ENCODE results near the gene DOK7.
"Not testable (repeated sequence)": the region's sequence is repeated elsewhere in the genome, so short reads cannot be mapped to it uniquely, and the experiment has no call there.

Gene DOK7

DNA sequence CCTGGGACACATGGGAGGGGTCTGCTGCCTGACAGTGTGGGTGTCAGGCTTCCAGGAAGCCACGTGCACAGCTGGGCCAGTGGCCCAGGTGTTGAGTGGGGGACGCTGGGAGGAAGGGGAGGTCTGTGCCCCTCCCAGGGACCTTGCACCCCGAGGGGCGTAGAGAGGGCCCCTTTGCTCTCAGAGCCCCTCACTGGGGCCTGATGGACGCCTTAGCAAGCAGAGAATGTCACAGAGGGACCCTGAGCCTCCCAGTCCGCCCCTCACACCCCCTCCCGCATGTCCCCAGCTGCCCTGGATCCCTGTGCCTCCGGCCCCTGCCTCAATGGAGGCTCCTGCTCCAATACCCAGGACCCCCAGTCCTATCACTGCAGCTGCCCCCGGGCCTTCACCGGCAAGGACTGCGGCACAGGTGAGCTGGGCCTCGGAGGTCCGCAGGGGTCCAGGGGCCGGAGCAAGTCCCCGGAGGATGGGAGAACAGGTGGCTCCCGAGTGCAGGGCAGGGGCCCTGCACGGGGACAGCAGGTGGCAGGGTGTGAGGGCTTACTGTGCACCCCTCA lies 19.3 kb upstream of the DOK7 start:
- DNase-seq = no peak

DNA sequence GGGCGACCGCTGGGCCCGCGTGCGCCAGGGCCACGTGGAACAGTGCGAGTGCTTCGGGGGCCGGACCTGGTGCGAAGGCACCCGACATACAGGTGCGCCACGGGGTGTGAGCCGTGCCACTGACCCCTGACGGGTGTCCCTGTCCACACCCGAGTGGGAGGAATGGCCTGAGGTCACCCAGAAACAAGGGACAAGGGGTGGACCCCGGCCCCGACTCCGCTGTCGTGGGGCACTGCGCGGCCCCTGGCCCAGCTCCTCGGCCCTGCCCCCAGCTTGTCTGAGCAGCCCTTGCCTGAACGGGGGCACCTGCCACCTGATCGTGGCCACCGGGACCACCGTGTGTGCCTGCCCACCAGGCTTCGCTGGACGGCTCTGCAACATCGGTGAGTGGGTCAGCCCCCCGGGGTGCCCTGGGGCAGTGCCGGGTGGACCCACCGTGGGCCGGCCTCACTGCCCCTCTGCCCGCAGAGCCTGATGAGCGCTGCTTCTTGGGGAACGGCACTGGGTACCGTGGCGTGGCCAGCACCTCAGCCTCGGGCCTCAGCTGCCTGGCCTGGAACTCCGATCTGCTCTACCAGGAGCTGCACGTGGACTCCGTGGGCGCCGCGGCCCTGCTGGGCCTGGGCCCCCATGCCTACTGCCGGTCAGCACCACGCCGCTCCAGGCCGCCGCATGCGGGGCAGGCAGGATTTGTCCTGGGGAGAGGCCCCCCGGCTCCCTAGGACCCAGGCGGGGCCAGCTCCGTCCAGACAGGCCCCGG lies 18.6 kb upstream of the DOK7 start:
- DNase-seq = no peak

DNA sequence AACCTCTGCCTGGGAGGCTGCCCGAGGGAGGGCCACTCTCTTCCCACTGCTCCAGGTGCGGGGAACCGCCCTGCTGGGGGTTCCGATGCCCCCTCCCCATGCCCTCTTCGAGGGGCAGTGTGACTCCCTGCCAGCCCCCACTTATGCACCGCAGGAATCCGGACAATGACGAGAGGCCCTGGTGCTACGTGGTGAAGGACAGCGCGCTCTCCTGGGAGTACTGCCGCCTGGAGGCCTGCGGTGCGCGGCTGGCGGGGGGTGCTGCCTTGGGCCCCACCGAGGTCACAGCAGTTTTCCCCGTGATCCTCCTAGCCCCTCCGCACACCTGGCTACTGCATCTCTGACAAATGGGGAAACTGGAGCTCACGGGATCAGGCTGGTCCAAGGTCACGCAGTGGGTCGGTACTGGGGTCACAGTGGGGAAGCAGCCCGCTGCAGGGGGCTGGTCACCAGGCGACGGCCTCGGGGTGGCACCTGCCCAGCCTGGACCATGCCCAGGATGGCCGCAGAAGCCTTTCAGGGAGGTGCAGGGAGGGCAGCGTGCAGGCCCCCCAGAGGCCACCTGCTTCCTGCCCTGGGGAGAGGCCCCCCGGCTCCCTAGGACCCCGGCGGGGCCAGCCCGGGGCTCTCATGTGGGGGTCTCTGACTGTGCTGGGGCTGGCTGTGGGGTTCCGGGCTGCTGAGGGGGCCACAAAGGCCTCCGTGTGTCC lies 17.8 kb upstream of the DOK7 start:
- DNase-seq = no peak

DNA sequence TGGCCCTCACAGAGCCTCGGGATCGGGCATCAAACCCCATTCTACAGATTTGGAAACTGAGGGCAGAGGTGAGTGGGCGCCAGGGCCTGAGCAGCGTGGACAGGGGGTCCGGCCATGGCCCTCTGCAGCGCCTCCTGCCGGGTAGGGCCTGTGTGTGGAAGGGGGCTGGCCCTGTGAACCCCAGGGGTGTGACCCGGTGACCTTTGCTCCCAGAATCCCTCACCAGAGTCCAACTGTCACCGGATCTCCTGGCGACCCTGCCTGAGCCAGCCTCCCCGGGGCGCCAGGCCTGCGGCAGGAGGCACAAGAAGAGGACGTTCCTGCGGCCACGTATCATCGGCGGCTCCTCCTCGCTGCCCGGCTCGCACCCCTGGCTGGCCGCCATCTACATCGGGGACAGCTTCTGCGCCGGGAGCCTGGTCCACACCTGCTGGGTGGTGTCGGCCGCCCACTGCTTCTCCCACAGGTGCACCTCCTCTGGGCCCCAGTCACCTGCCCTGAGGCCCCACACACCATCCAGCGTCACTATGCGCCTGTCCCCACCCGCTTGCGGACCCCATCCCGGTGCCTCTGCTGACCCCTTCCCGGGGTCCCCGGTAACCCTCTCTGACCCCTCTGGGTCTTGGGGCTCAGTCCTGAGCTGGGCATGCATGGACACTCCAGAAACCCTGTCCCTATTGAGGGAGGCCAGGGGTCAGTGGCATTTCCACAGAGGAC lies 17.1 kb upstream of the DOK7 start:
- DNase-seq = no peak

DNA sequence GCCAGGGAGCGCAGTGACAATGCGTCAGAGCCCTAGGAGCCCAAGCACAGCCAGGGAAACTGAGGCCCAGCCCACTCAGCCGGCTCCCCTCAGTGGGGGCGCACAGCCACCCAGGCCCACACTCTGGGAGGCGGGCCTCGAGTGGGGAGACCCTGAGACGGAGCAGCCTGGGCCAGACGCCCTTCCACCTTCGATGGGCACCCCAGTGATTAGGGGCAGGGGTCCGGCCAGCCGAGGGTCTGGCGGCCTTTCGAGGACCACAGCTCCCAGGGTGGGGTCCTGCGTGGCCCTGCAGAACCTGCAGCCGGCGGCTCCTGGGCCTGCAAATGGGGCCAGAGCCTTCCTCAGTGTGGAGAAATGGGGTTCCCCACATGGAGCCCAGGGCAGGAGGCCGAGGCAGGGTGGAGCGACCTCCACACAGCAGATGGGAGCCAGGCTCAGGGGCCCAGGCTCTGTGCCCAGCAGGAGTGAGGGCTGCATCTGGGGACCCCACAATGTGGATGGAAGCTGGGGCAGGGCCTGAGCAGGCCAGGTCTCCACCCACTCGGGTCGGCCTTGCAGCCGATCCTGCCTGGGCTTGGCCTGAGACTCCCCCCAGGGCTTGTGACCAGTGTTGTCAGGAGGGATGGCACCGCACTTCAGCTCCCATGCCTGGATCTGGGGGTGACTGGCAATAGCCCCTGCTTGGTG lies 16.3 kb upstream of the DOK7 start:
- no peak for DNase-seq

DNA sequence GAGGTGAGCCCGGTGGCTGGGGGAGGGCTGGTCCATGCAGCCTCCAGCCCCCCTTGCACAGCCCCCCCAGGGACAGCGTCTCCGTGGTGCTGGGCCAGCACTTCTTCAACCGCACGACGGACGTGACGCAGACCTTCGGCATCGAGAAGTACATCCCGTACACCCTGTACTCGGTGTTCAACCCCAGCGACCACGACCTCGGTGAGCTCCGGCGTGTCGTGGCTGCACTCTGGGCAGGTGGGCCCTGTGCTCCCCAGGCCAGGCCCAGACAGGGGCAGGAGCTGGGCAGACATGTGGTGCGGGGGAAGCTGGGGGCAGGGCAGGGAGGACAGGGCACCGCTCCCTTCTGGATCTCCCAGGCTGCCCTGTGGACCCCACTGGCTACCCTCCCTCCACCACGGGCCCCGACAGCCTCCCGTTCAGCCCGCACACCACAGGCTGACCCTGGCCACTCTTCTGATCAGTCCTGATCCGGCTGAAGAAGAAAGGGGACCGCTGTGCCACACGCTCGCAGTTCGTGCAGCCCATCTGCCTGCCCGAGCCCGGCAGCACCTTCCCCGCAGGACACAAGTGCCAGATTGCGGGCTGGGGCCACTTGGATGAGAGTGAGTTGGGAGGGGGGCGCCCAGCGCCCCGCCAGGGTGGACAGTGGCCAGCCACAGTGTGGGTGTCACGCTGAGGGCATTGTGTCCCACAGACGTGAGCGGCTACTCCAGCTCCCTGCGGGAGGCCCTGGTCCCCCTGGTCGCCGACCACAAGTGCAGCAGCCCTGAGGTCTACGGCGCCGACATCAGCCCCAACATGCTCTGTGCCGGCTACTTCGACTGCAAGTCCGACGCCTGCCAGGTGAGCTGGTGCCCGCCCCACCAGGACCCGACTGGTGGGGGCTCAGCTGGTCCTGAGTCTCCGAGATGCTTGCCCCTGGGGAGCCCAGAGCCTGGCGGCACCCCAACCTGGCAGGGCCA lies 15.4 kb upstream of the DOK7 start:
- no peak for DNase-seq

DNA sequence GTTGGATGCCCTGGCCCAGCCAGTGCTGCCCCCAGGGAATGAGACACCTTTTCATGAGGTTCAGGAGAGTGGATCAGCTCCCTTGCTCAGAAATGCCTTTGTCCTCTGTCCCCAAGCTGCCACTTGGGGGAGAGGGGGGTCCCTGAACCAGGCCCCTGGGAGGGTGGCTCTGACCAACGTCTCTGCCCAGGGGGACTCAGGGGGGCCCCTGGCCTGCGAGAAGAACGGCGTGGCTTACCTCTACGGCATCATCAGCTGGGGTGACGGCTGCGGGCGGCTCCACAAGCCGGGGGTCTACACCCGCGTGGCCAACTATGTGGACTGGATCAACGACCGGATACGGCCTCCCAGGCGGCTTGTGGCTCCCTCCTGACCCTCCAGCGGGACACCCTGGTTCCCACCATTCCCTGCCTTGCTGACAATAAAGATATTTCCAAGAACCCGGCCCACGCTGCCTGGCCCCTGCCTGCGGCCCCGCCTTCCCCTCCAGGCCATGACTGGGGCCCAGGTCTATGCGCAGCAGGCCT lies 14.0 kb upstream of the DOK7 start:
- DNase-seq = no peak

DNA sequence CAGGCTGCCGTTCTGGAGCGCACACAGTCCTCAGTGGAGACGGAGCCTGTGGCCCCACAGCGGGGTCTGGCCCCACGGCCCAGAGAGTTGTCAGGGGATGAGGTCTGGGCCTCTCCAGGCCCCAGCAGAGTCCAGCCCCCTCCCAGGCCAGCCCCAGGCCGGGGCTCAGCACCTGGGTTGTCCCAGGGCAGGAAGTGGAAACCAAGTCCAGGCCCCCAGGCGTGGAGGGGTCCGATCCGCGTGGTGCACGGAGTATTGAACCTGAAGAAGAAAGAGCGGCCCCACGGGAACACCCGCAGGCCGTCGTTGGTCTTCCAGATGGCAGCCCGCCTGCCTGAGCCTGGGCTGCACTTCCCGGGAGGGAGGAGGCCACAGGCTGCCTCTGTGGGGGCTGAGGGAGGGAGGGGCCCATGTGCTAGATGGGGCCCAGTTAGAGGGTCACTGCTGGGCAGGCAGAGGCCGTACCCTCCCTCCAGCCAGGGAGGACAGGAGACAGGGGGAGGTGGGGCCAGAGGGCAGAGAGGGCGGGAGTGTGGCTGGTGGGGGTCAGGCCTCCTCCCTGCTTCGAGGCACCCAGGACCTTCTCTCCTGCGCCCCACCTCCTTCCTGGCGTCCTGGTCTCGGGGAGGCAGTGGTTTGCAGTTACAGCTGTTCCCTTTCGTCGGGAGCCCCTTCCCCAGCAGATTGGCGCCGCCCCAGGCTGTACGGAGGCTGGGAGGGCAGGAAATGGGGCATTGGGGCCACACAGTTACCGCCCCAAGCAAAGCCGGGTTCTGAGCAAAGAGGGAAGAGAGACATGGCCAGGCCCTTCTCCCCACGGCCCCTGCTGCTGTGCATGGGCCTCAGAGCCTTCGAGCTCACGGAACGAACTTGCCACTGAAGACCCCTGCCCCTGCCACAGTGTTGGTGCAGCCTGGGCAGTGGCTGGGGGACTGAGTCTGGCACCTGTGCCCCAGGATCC lies 13.3 kb upstream of the DOK7 start:
- DNase-seq = no peak

DNA sequence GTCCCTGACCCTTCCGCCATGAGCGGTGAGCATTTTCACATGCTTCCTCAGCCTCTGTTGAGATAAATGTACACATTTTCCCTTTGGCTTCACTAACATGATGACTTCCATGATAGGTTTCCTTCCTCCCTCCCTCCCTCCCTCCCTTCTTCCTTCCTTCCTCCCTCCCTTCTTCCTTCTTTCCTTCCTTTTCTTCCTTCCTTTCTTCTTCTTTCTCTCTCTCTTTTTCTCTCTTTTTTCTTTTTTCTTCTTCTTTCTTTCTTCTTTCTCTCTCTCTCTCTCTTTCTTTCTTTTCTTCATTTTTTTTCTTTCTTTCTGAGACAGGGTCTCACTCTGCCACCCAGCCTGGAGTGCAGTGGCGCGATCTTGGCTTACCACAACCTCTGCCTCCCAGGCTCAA lies 12.5 kb upstream of the DOK7 start:
- DNase-seq = no peak

DNA sequence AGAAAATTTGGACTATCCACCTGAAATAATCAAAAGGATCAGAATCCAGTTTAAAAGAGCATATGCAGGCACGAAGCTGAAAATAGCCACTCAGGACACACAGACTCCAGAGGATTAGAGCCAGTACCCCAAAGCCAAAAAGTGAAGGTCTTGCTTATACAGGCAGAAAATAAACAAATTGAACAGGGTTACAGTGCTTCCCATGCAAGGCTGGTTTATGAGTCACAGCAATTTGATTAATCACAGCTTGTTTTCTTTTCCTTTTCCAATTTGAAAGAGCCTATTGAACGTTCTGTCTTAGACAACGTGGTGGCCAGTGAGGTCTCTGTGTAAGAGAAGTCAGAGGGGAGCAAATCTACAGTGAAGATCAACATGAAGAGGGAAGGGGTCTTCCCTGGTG lies 11.2 kb upstream of the DOK7 start:
- DNase-seq = no peak

DNA sequence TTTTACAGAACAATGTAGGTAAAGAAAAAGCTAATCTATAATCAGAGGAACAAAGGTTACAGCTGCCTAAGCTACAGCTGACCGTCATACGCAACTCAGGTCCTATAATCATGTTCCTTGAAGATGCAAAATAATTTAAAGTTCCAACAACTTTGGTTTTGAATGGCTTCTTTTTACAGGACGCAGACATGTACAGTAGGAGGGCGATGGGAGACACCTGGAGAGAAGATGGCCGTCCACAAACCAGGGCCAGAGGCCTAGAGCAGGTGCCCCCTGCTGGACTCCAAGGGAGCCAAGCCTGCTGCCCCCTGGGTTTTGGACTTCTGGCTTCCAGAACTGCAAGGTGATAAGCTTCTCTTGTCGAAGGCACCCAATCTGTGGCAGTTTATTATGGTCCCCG lies 10.7 kb upstream of the DOK7 start:
- no peak for DNase-seq

DNA sequence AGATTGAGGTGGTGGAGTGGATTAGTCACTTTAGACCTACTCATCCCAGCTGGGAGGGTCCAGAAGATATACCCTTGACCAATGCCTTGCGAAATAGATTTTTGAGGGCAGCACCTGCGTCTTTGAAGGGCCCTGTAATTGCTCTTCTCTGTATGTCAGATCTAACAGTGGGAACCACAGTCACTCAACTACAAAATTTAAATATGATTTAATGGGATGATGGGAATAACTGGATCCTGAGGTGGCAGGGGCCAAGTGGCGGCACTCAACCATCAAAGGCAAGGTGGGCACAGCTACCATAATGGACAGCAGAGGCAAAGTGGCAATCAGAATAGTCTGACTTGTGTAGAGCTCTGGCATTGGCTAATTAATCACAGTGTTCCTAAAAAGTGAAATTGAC lies 7.5 kb upstream of the DOK7 start:
- DNase-seq = not testable (repeated sequence)

DNA sequence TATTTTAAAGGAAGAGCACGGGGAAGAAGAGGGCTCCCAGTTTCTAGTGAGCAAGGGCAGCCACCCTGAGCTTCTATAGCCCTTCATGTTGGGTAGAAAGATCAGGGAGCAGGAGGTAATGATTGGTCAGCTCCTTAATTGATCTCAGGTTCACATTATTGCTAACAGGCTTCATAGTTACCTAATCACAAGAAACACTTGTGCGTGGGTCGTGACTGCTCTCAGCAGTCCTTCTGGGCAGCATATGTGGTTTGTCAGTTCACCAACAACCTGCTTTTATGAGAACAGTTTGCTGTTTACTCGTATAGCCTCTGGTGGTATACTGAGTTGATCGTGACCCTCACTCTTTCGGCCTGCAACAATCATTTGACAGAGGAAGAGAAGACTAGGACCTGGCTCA lies 4.7 kb upstream of the DOK7 start:
- no peak for DNase-seq

DNA sequence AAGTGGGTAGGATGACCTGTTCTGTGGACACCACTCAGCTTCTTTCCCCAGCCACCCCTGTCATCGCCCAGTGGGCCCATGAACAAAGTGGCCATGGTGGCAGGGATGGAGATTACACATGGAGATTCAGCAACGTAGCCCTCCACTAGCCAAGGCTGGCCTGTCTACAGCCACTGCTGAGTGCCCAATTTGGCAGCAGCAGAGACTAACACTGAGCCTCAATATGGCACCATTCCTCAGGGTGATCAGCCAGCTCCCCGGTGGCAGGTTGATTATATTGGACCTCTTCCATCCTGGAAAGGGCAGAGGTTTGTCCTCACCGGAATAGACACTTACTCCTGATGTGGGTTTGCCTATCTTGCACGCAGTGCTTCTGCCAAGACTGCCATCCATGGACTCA lies 4.0 kb upstream of the DOK7 start:
- not testable (repeated sequence) for DNase-seq

DNA sequence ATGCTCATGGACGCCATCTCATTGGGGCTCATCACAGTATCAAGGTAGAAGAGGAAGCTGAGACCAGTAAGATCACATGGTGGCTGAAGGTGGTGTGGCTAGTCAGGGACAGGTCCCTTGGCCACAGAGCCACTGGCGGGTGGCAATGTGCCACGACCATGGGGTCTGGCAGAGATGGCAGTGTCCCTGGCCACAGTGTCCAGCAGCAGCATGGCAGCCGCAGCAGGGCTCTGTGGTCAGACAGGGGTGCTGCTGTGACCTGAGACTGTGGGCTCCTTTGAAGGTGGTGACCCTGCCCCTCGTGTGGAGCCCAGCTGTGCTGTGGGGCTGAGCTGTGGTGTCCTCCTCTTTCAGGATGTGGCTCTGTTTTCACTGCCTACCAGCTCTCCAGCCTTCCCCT lies 2.2 kb upstream of the DOK7 start:
- no peak for DNase-seq

DNA sequence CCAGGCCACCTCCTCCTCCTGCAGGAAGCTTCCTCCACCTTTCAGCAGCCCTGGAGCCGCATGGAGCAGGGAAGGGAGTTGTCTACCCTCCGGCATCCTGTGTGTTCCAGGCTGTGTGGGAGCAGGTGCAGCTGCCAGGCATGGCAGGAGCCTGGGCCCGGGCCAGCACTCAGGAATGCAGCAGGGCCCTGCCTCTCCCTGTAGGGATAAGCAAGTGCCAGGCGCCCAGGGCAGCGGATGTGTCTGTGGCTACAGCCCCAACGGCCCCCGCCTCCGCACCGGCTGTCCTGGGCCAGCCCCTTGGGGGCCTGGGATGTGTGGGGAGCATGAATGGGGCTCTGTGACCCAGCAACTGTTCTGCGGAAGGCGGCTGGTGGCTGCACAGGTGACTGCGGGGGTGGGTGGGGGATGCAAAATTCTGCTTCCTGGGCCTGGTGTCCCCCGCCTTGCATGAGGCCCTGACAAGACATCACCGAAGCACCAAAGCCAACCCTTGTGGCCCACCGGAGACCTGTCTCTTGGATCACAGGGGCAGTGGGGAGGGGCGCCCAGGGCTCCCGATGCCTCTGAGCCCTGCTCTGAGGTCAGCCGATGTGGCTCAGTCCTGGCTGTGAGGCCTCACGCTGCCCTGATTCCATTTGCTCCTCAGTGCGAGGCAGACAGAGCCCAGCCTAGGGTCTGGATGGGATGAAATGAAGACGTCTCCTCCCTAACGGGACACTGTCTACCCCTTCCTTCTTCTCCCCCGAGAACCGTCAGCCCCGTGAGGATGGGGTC lies 1.4 kb upstream of the DOK7 start:
- DNase-seq = no peak

DNA sequence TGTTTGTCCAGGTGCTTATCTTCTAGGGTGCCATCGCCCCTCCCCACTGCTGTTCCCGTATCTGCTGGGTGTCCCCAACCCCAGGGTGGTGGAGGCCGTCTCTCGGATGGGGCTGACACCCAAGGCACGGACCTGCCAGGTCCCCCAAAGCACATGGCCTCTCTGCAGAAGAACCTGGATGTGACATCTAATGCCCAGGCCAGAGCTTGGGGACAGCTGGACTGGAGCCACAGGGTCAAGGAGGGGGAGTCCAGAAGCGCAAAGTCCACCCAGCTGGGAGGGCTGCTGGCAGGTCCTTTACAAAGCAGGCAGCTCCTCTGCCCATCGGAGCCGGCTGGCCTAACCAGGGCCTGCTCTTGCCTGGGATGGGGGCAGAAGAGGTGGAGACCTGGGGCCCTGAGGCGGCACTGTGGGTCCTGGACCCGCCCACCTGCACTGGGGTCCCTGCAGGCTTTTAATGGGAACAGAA lies 751 bp upstream of the DOK7 start:
- no peak for DNase-seq

DNA sequence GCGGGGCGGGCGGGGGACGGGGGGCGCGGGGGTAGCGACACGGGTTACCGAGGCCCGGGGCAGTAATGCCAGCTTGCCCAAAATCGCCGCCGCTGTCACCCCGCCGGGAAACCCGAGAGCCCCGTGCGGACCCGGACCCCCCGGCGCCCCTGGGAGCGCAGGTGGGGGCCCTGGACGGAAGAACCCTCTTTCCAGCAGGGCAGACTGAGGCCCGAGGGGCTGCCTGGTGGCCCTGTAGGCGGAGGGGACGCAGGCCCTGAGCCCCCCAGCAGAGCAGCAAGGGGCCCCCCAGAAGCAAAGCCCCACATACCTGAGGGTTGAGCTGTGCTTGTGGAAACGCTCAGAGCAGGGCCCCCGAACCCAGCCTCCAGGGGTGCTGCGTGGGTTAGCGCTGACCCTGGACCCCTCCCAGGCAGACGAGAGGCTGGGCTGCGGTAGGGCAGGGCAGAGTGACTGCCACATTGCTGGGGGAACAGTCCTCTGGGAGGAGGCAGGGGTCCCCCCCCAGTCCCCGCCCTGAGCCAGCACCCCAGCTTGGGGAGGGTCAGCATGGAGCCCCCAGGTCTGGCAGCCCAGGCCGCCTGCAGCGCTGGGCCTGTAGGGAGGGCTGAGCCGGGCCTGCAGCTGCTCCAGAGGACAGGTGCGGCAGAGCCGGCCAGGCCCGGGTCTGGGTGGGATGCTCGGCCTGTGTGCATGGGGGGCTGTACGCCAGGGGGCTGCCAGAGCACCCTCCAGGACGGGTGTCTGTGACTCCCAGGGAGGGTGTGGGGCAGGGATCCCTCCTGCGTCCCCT lies 646 bp downstream of the DOK7 start:
- no peak for DNase-seq

All from hippocampal formation (tissue), 2 donors.